IMR-90 (cell line): ENCODE results near the gene RIPOR2. TPM values are rescaled to one million over a fixed set of nuclear protein-coding genes. Genes with fewer than 3 reads are reported as not detected.
"Not testable (repeated sequence)": the region's sequence is repeated elsewhere in the genome, so short reads cannot be mapped to it uniquely, and the experiment has no call there.

Experiments used
- ATAC-seq: fragments of 200-7000 bp; cut with Tn5 transposase; 2 replicates; pipeline ENCODE4 v1.9.1; 2020; ENCODE audit warnings: low read depth, mild to moderate bottlenecking, moderate library complexity
- BruUV-seq: library from RNA; stranded (reverse); fragments of 400-500 nt; replicated peaks from 2 replicates; lab custom pipeline; 2021; lab: Mats Ljungman, UMichigan
- CTCF ChIA-PET: fragments of 300-600 bp; formaldehyde crosslinking; extraction: SDS; loops from one replicate; lab custom pipeline; 2021; ENCODE audit warnings: antibody characterized with exemption; lab: Yijun Ruan, JAX
- POLR2A ChIA-PET: fragments of 300-600 bp; sonication (Branson Sonifier 250); formaldehyde crosslinking; loops from one replicate; lab custom pipeline; 2022; ENCODE audit warnings: antibody characterized with exemption; ENCODE audit not compliant: unreplicated experiment; lab: Charles Lee
- DNase-seq: peaks from one replicate; pipeline ENCODE4 v3.0.0; 2013
- H2AFZ ChIP-seq: replicated peaks from 2 replicates; pipeline ENCODE3; 2013; ENCODE audit warnings: low read length, mild to moderate bottlenecking; ENCODE audit not compliant: poor library complexity
- H2AK5ac ChIP-seq: 2 replicates; pipeline ENCODE4 v1.6.1; 2013; ENCODE audit warnings: low read depth, low read length, inconsistent platforms
- H2AK9ac ChIP-seq: replicated peaks from 2 replicates; pipeline ENCODE3; 2013; ENCODE audit warnings: mild to moderate bottlenecking, low read depth, low read length, moderate library complexity; ENCODE audit not compliant: poor library complexity
- H2BK120ac ChIP-seq: 2 replicates; pipeline ENCODE4 v1.6.1; 2013; ENCODE audit warnings: low read depth, low read length, inconsistent platforms
- H2BK15ac ChIP-seq: 3 replicates; pipeline ENCODE4 v1.6.1; 2013; ENCODE audit warnings: low read depth, low read length, inconsistent platforms
- H2BK20ac ChIP-seq: 2 replicates; pipeline ENCODE4 v1.6.1; 2013; ENCODE audit warnings: low read depth, mild to moderate bottlenecking, inconsistent platforms, low read length, moderate library complexity
- H2BK5ac ChIP-seq: 2 replicates; pipeline ENCODE4 v1.6.1; 2013; ENCODE audit warnings: mild to moderate bottlenecking, low read depth, low read length, inconsistent platforms; ENCODE audit not compliant: poor library complexity, severe bottlenecking
- H3K14ac ChIP-seq: replicated peaks from 2 replicates; pipeline ENCODE4 v1.6.1; 2013; ENCODE audit warnings: low read depth, low read length, inconsistent platforms
- H3K18ac ChIP-seq: 2 replicates; pipeline ENCODE4 v1.6.1; 2013; ENCODE audit warnings: low read depth, low read length, control low read depth
- H3K23ac ChIP-seq: 2 replicates; pipeline ENCODE4 v1.6.1; 2013; ENCODE audit warnings: low read depth, low read length, inconsistent platforms
- H3K27ac ChIP-seq: 2 replicates; pipeline ENCODE4 v1.5.1; 2013; ENCODE audit warnings: mild to moderate bottlenecking, control low read depth, low read length; ENCODE audit not compliant: insufficient read depth
- H3K27me3 ChIP-seq: 2 replicates; pipeline ENCODE4 v1.6.1; 2013; ENCODE audit warnings: low read length; ENCODE audit not compliant: control insufficient read depth, insufficient read depth
- H3K36me3 ChIP-seq: 2 replicates; pipeline ENCODE4 v1.6.1; 2013; ENCODE audit warnings: low read length, mixed read lengths; ENCODE audit not compliant: control insufficient read depth, insufficient read depth
- H3K4ac ChIP-seq: 2 replicates; pipeline ENCODE4 v1.6.1; 2013; ENCODE audit warnings: low read depth, low read length, inconsistent platforms
- H3K4me1 ChIP-seq: 2 replicates; pipeline ENCODE4 v1.6.1; 2013; ENCODE audit warnings: low read length, mixed read lengths; ENCODE audit not compliant: control insufficient read depth, insufficient read depth
- H3K4me2 ChIP-seq: 2 replicates; pipeline ENCODE4 v1.6.1; 2013; ENCODE audit warnings: low read depth, mild to moderate bottlenecking, control low read depth, low read length, moderate library complexity
- H3K4me3 ChIP-seq: 2 replicates; pipeline ENCODE4 v1.5.1; 2013; ENCODE audit warnings: low read depth, mild to moderate bottlenecking, control low read depth, low read length, moderate library complexity; ENCODE audit not compliant: insufficient read depth
- H3K56ac ChIP-seq: 2 replicates; pipeline ENCODE4 v1.6.1; 2013; ENCODE audit warnings: low read length, inconsistent platforms; ENCODE audit not compliant: insufficient read depth; ENCODE audit errors: extremely low read depth
- H3K79me1 ChIP-seq, 2 experiments: 2 replicates each; pipeline ENCODE4 v1.6.1; 2013; ENCODE audit warnings: low read length in 2 of 2, inconsistent platforms in 1 of 2, low read depth in 1 of 2
- H3K9ac ChIP-seq: 2 replicates; pipeline ENCODE4 v1.6.1; 2013; ENCODE audit warnings: low read depth, low read length, control low read depth
- H3K9me1 ChIP-seq: 2 replicates; pipeline ENCODE4 v1.6.1; 2013; ENCODE audit warnings: low read length, inconsistent platforms; ENCODE audit not compliant: insufficient read depth
- H3K9me3 ChIP-seq: 2 replicates; pipeline ENCODE4 v1.6.1; 2013; ENCODE audit warnings: low read length; ENCODE audit not compliant: control insufficient read depth, insufficient read depth
- H4K20me1 ChIP-seq: 2 replicates; pipeline ENCODE4 v1.6.1; 2013; ENCODE audit warnings: low read length, inconsistent platforms; ENCODE audit not compliant: insufficient read depth
- H4K5ac ChIP-seq: 2 replicates; pipeline ENCODE4 v1.6.1; 2013; ENCODE audit warnings: mild to moderate bottlenecking, low read depth, low read length, control low read depth
- H4K8ac ChIP-seq, 2 experiments: 2 replicates each; pipeline ENCODE4 v1.6.1; 2013; ENCODE audit warnings: low read depth in 2 of 2, low read length in 2 of 2, control low read depth in 1 of 2, inconsistent platforms in 1 of 2
- H4K91ac ChIP-seq: 2 replicates; pipeline ENCODE4 v1.6.1; 2013; ENCODE audit warnings: low read depth, low read length, inconsistent platforms; ENCODE audit not compliant: insufficient read depth
- FOS ChIP-seq: fragments of 150-350 bp; IDR thresholded peaks from 2 replicates; pipeline ENCODE4 v1.6.1; 2016; ENCODE audit warnings: low read depth, low read length
- WGBS, 2 experiments: methylation state at CpG; one replicate each; pipeline versions ENCODE4 v1.1.5 to v1.1.7; 2013; ENCODE audit warnings: missing lambda C conversion rate in 2 of 2; ENCODE audit not compliant: insufficient read length in 1 of 2; ENCODE audit errors: extremely low coverage in 2 of 2; 5-methylcytosine and 5-hydroxymethylcytosine counted together
- dilution Hi-C: fragments of 300-500 bp; cut with HindIII; formaldehyde crosslinking; loops from one replicate; pipeline ENCODE4 v1.14.3; 2018; ENCODE audit warnings: low sequenced_read_pairs; ENCODE audit not compliant: unreplicated experiment
- in situ Hi-C: fragments of 300-500 bp; cut with MboI; formaldehyde crosslinking; loops from 3 replicates; pipeline ENCODE4 v1.14.3; 2019; ENCODE audit warnings: low sequenced_read_pairs, inconsistent platforms, mixed read lengths
- intact Hi-C: fragments of 100-400 bp; cut with micrococcal nuclease; formaldehyde crosslinking; loops from 2 replicates; pipeline ENCODE4 v1.10.0; 2022
- polyA plus RNA-seq, 3 experiments: library from polyadenylated mRNA; depleted of rRNA; stranded (reverse); fragments of >200 nt; gene quantifications; 2 replicates each; pipeline ENCODE4 v1.2.3, GENCODE V29; 2012; ENCODE audit warnings: low replicate concordance in 1 of 3
- total RNA-seq: library from RNA; depleted of rRNA; stranded (reverse); fragments of >200 nt; gene quantifications from 2 replicates; pipeline ENCODE4 v1.2.3, GENCODE V29; 2012

RIPOR2 gene
- total and polyA plus RNA-seq, 2 of the 4 experiments (the other 2 are of a cell fraction), result 1.1 to 1.2 TPM

DNA sequence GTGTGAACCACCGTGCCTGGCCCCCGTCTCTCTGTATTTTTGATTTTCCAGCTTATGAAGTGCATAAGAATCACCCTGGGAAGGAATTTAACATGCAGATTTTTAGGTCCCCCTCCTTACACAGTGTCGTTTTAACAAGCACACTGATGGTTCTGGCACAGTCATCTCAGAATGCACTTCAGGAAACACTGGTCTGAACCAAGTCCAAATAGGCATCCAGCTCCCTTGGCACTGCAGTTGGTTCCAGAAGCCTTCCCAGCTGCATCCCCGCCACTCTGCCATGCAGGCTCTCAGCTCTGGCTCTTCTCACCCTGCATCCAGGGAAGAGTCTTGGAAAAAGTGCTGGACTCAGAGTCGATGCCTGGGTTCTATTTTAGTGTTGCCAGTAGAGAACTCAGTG is 20.1 kb downstream of the RIPOR2 start:
- Histone ChIP-seq H3K18ac (no peak overlapping the region), H3K9me1 (peaks cover 6% of the 10 kb centered on the region; the same call in 1 of the 2 replicates), H3K14ac (no peak overlapping the region), H3K9ac (no peak overlapping the region), H4K8ac (no peak overlapping the region), H3K4me1 (peaks cover 22% of the 10 kb centered on the region), H2AK9ac (no peak overlapping the region), H2BK20ac (no peak overlapping the region), H3K4me2 (no peak overlapping the region), H4K20me1 (no peaks in the 10 kb centered on the region), H3K56ac (no peak overlapping the region), H4K5ac (no peak overlapping the region), H3K9me3 (no peaks in the 10 kb centered on the region), H3K36me3 (no peaks in the 10 kb centered on the region), H2AFZ (no peak overlapping the region), H3K79me1 (peaks cover 0 to under 1% of the 10 kb centered on the region in 2 experiments; a peak in 1 of 4 replicates), H3K4me3 (no peak overlapping the region), H3K27me3 (peaks cover 5% of the 10 kb centered on the region), H4K91ac (no peak overlapping the region), H2BK120ac (no peak overlapping the region), H3K23ac (no peak overlapping the region), H2BK5ac (no peak overlapping the region), H2BK15ac (no peak overlapping the region), H3K4ac (no peak overlapping the region), H3K27ac (no peak overlapping the region), H2AK5ac (no peak overlapping the region)
- WGBS, 2 experiments, result 90% methylated on average over 2 of the region's 5 CpGs; no CpG with 5 or more reads in 1 of the 2 experiments
- no peak for ATAC-seq
- TF ChIP-seq FOS, result no peak
- intact Hi-C loops (no loop called here), in situ Hi-C loops (no loop called here), dilution Hi-C loops (no loop called here)
- POLR2A ChIA-PET, result interaction anchor here (0.6 kb wide), 1 partner anchor 10 kb away, joined by 3 read pairs; no protein-coding TSS in a partner anchor
- no peak for DNase-seq
- CTCF ChIA-PET, result no interaction called here
- BruUV-seq, result no TSS peak

DNA sequence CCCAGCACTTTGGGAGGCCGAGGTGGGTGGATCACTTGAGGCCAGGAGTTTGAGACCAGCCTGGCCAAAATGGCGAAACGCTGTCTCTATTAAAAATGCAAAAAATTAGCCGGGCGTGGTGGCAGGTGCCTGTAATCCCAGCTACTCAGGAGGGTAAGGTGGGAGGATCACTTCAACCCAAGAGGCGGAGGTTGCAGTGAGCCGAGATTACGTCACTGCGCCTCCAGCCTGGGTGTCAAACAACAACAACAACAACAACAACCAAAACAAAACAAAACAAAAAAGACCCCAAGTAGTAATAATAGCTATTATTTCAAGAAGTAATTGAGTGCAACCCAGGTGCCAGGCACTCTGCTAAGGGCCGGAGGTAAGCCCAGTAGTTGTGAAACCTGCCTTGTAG is 21.7 kb downstream of the RIPOR2 start:
- H2BK20ac ChIP-seq, DNase-seq, H3K9me3 ChIP-seq, H3K27me3 ChIP-seq, ATAC-seq, H2BK15ac ChIP-seq, H4K5ac ChIP-seq, H4K20me1 ChIP-seq, H3K23ac ChIP-seq, H3K4me2 ChIP-seq, H2BK120ac ChIP-seq, POLR2A ChIA-PET, dilution Hi-C loops, H3K27ac ChIP-seq, H2AK9ac ChIP-seq, H3K56ac ChIP-seq, H3K36me3 ChIP-seq, H4K91ac ChIP-seq, H3K9ac ChIP-seq, H3K14ac ChIP-seq, H2AK5ac ChIP-seq, CTCF ChIA-PET, BruUV-seq, H2BK5ac ChIP-seq, H2AFZ ChIP-seq, H3K18ac ChIP-seq, in situ Hi-C loops, H4K8ac ChIP-seq, H3K4me3 ChIP-seq, H3K4ac ChIP-seq: not testable (repeated sequence)
- Histone ChIP-seq H3K9me1 (peaks cover 10% of the 10 kb centered on the region; the same call in 1 of the 2 replicates), H3K4me1 (peaks cover 22% of the 10 kb centered on the region), H3K79me1 (peaks cover 3 to 11% of the 10 kb centered on the region in 2 experiments; a peak in 2 of 4 replicates)
- intact Hi-C loops, result loop anchor here (5.0 kb wide), 2 partner anchors 68 to 158 kb away; no protein-coding TSS in a partner anchor
- WGBS, 2 experiments, result 89% methylated on average over 1 of the region's 10 CpGs; no CpG with 5 or more reads in 1 of the 2 experiments
